Measurements from ENCODE around the gene WDR77.

The WDR77 gene

DNA sequence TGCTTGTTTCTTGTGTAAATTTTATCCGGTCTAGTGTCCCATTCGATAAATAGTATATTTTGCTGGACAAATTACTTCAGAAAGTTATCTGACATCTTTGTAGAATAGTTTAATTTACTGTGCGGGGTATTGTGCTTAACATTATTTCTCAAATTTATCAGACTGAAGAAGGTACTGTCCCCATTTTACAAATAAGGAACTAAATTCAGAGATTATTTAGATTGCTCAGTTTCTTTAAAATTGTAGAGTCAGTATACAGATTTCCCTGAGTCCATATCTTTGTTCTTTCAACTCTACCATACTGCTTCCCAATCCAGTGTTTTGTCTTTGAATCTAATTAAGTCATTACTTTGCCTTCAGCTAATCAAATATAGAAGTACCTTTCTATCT, 6.6 kb upstream of the WDR77 start:
- H3K4me3 ChIP-seq (replicated peaks; ENCODE audit: low read depth, low read length): no peak overlapping the region
- TF ChIP-seq, protein P1, sequence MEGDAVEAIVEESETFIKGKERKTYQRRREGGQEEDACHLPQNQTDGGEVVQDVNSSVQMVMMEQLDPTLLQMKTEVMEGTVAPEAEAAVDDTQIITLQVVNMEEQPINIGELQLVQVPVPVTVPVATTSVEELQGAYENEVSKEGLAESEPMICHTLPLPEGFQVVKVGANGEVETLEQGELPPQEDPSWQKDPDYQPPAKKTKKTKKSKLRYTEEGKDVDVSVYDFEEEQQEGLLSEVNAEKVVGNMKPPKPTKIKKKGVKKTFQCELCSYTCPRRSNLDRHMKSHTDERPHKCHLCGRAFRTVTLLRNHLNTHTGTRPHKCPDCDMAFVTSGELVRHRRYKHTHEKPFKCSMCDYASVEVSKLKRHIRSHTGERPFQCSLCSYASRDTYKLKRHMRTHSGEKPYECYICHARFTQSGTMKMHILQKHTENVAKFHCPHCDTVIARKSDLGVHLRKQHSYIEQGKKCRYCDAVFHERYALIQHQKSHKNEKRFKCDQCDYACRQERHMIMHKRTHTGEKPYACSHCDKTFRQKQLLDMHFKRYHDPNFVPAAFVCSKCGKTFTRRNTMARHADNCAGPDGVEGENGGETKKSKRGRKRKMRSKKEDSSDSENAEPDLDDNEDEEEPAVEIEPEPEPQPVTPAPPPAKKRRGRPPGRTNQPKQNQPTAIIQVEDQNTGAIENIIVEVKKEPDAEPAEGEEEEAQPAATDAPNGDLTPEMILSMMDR (IDR thresholded peaks at IDR 0.05; ENCODE audit: low read depth, low read length, missing control alignments): no peak
- DNase-seq (ENCODE audit: extremely low read depth, low read depth): no peak

DNA sequence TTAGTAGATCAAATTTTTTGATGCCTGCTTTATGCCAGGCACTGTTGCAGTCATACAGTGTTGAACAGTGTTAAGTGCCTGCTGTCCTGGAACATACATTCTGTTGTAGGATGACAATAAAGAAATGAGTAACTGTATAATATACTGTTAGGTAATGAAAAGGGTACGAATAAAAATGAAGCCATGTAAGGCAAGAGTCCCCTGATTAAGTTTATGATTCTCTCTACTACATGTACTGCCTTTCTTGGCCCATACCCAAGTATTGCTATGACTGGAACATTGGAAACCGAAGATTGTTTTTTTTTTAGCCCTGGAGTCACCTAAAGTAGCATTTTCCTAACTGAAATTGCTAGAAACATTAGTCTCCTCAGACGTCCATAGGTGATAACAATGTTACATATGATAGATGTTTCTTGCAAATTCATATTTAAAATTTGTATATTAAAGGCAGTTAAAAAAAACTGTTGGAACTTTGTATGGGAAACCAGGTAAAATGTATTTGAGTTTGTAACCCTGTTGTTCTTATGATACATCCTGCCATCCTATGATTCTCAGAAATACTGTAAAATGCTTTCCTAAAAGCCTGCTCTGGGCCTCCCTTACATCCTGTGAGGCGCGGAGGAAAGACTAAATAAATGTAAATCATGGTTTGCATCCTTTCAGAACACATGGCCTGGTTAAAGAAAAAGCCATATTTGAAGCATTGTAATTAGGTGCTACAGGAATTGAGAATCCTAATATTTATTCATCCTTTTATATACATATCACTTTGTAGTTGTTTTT, 6.0 kb upstream of the WDR77 start:
- no peak for DNase-seq (ENCODE audit: extremely low read depth, low read depth)
- H3K4me3 ChIP-seq (replicated peaks; ENCODE audit: low read depth, low read length): no peak overlapping the region
- TF ChIP-seq, protein P1 (IDR thresholded peaks at IDR 0.05; ENCODE audit: low read depth, low read length, missing control alignments): no peak

- TF ChIP-seq, protein P1 (IDR thresholded peaks at IDR 0.05; ENCODE audit: low read depth, low read length, missing control alignments): no peak
- DNase-seq (ENCODE audit: extremely low read depth, low read depth): no peak
- no peak overlapping the region for H3K4me3 ChIP-seq (replicated peaks; ENCODE audit: low read depth, low read length)
Observed at GRCh38 chr1:111453706-111454105, 4.7 kb upstream of the WDR77 start.

GRCh38 chr1:111452581-111452980, 3.5 kb upstream of the WDR77 start:
- TF ChIP-seq, protein P1 (IDR thresholded peaks at IDR 0.05; ENCODE audit: low read depth, low read length, missing control alignments): no peak
- H3K4me3 ChIP-seq (replicated peaks; ENCODE audit: low read depth, low read length): no peak overlapping the region
- no peak for DNase-seq (ENCODE audit: extremely low read depth, low read depth)

DNA sequence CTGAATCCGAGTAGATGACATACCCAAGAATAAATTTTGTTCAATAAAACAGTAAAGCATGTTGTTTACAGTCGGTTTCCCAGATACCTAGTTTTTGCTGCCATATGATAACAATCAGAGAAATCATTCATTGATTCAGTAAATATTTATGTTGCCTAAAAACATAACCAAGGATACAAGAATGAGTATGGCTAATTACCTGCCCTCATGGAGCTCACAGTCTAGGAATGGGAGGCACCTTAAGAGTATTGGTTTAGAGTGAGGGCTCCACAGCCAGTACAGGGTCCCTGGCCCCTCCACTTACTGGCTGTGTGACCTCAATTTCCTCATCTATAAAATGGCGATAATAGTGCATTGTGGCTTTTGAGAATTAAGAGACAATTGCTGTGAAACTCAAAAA, 1.1 kb upstream of the WDR77 start:
- TF ChIP-seq, protein P1 (IDR thresholded peaks at IDR 0.05; ENCODE audit: low read depth, low read length, missing control alignments): no peak

GRCh38 chr1:111449703-111450017, 604 bp upstream of the WDR77 start:
- no peak for DNase-seq (ENCODE audit: extremely low read depth, low read depth)
- TF ChIP-seq, protein P1 (IDR thresholded peaks at IDR 0.05; ENCODE audit: low read depth, low read length, missing control alignments): no peak
- peak overlapping the region; percentile 96 for H3K4me3 ChIP-seq (replicated peaks; ENCODE audit: low read depth, low read length)

More for the DNA sequence above, 1.1 kb upstream of the WDR77 start:
- peak overlapping the region; percentile 96 for H3K4me3 ChIP-seq (replicated peaks; ENCODE audit: low read depth, low read length)
- no peak for DNase-seq (ENCODE audit: extremely low read depth, low read depth)

DNA sequence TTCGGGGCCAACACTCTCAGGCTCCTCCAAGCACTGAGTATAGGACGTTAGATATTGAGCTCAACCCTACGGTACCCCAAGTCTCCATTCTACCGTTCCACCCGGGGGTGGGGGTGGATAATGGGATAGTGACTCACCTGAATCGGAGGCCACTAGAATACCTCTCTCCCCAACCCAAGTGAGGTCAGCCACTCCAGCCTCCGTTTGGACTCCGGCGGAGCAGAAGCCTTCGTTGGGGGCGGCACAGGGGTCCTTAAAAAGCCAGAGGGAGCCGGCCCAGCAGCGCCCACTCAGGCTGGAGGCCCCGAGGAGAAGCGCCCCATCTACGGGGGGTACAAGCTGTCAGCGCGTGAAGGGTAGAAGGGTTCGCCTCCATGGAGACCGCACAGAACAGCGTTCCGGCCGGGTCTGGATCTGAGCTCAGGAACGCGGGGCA, 556 bp downstream of the WDR77 start:
- H3K4me3 ChIP-seq (replicated peaks; ENCODE audit: low read depth, low read length): peak overlapping the region; percentile 96
- no peak for DNase-seq (ENCODE audit: extremely low read depth, low read depth)
- TF ChIP-seq, protein P1 (IDR thresholded peaks at IDR 0.05; ENCODE audit: low read depth, low read length, missing control alignments): no peak

Measured in HFF-Myc (cell line).